ENCODE results near the gene CSF1R.

The CSF1R gene

DNA sequence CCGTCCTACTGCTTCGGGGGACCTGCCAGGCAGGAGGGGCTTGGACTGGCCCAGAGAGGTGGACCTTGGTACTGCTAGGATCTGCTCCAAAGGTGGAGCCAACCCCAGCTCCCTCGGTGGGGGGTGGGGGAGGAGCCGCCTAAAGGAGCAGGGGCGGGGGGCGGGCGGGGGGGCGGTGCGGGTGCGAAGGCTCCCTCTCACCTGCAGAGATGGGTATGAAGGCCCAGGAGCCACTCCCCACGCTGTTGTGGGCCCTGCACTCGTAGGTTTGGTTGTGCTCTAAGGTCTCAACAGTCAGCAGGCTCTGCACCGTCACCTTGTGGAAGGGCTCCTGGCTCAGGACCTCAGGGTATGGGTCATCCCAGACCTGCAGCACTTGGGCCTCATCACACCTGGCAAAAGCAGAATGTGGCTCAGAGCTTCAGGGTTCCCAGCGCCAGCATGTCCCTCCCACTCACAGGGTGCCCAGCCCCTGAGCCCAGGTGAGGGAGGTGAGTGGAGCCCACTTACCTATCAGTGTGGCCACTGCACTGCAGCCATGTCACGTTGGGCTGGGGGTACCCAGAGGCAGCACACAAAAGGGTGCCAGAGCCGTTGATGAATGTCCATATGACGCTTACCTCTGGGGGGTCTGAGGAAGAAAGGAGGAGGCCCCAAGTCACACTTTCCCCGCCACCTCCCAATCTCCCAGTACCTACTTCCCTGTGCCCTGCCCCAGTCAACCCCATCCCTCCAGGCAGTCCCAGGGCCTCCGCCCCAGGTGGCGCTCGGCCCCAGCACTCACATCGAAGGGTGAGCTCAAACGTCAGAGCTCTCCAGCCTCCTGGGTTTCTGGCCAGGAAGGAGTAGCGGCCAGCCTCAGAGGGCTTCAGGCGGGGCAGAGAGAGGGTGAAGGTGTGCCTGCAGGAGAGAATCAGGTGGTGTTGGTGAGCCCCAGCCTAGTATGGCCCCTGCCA, 16.4 kb downstream of the CSF1R start:
- DNase-seq, result no peak

- DNase-seq, result no peak
These were observed 17.3 kb downstream of the CSF1R start for GRCh38 chr5:150068961-150069645.

- DNase-seq, result no peak
These were observed 17.9 kb downstream of the CSF1R start for GRCh38 chr5:150068472-150068871.

GRCh38 chr5:150068071-150068470, 18.3 kb downstream of the CSF1R start:
- DNase-seq, result no peak

GRCh38 chr5:150067405-150067960, 18.9 kb downstream of the CSF1R start:
- no peak for DNase-seq

DNA sequence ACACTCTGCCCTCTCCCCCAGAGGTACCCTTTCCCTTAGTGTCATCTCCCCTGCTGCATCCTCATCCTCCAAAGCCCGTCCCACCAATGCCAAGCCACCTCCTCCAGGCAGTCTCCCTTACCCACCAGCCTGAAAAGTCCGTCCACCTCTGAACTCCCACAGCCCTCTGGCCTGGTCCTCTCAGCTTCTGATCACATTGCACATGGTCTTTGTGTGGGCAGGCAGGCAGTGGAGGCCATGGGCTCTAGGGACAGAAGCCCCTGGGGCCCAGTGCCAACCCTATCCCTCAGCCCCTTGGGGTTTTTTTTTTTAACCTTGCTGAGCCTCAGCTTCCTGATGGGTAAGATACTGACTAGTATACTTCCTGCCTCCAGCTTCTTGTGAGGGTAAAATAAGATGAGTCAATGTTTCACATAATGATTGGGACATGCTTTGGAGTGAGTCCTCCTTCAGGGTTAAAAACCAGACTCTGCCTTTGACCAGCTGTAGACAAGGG, 19.4 kb downstream of the CSF1R start:
- peak; percentile 91 for DNase-seq

DNA sequence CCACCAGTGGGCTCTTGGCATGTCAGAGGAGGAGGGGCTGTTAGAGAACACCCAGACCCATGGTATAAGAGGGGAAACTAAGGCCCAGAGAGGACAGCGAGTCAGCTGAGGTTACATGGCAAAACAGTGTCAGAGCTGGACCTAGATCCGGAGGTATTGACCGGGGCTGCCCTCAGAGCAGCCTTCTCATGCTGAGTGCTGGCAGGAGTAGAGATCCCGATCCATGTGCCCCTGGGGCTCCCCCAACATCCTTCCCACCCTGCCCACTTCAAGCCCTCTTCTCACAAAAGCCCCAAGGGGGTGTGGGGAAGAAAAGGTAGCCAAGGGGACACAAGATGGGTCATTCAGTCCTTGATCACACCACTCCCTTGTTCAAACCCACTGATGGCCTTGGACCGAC, 19.9 kb downstream of the CSF1R start:
- no peak for DNase-seq

DNA sequence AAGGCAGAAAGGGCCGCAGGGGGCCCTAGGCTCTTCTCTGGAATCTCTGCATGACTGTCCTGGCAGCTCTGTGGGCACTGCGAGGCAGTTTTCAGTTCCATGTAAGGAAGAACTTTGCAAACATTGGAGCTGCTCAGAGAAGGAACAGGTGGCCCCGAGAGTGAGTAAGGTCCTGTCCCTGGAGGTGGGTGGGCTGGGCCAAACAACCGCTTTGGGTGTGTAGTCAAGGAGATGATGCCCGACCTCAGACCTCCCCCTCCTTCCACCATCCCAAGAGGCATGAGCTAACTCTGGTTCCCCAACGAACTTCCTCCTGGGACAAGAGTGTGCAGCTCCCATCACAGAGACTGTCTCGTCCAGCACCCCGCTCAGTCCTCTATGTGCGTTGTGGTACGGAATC, 20.5 kb downstream of the CSF1R start:
- DNase-seq, result peak; percentile 17

DNA sequence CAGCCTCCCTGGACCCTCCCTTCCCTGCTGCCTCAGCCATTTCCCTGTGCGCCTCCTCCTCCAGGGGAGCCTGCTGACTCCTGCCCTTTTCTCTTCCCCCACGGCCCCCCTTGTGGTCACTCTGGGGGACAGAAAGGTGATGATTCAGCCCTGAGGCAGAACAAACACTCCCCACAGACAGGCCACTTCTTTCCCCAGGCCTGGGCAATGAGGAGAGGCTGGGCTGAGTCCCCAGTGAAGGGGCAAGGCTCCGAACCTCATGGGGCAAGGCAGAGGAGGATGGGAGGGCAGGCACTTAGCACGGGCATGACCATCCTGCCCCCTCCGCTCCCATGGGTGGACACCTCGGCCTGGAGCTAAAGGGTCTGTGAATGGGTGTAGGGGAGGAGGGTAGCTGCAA, 21.0 kb downstream of the CSF1R start:
- peak; percentile 81 for DNase-seq

GRCh38 chr5:150064681-150065220, 21.6 kb downstream of the CSF1R start:
- DNase-seq, result no peak

GRCh38 chr5:150063638-150064037, 22.7 kb downstream of the CSF1R start:
- DNase-seq, result no peak

DNA sequence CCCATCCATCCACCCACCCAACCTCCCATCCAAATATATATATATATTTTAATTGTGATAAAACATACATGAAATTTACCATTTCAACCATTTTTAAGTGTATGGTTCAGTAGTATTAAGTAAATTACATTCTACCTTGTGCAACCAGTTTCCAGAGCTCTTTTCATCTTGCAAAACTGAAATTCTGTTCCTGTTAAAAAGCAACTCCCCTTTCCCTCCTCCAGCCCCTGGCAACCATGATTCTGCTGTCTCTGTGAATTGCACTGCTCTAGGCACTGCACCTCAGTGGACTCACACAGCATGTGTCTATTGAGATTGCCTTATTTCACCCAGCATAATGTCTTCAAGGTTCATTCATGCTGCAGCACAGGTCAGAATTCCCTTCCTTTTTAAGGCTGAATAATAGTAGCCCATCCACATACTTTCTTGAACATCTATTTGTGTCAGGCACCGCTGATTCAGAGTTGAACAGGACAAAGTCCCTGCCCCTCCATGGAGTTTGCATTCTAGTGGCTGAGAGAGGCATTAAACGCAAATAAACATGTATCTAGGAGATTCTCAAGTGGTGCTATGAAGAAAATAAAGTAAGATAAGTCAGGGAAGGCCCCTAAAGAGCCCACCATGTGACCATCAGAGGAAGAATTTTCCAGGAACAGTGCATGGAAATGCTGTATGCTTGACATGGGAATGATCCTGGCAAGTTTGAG, 24.0 kb downstream of the CSF1R start:
- no peak for DNase-seq

DNA sequence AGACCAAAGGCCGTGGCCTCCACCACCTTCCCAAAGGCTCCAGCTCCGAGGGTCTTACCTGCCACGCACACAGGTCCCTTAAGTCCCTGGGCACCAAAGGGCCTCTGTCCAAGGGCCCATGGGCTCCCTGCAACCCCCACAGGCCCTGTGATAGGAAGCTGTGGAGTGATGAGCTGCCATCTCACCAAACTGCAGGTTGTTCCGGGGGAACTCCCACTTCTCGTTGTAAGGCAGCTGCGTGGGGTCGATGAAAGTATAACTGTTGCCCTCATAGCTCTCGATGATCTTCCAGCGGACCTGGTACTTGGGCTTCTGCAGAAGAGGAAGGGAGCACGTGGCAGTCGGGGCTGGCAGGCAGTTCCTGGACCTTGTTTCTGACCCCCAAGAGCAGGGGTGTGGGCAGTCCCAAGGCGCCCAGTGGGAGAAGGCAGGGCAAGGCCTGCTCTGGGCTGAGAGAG, 24.8 kb downstream of the CSF1R start:
- DNase-seq, result no peak

GRCh38 chr5:150060471-150060870, 25.9 kb downstream of the CSF1R start:
- no peak for DNase-seq

DNA sequence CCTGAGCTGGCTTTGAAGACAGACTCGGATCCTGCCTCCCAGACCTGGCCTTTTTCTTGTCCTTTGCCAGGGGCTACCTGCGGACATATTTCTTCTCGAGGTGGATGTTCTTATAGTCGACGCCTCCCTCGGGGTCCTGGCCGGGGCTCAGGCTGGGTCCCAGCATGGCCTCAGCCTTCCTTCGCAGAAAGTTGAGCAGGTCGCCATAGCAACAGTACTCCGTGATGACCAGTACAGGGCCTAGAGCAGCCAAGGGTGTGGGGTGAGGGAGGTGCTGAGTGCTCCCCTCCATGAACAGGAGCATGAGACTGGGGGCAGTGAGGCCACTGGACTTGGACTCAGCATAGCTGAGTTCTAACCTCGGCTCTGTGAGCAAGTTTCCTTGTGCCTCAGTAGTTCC, 26.7 kb downstream of the CSF1R start:
- DNase-seq, result no peak

GRCh38 chr5:150058480-150059126, 27.8 kb downstream of the CSF1R start:
- peak; percentile 89 for DNase-seq

GRCh38 chr5:150057996-150058395, 28.4 kb downstream of the CSF1R start:
- DNase-seq, result no peak

GRCh38 chr5:150057511-150057910, 28.8 kb downstream of the CSF1R start:
- DNase-seq, result no peak

- DNase-seq, result no peak
These were observed 29.3 kb downstream of the CSF1R start for GRCh38 chr5:150057052-150057451.

GRCh38 chr5:150056075-150056443, 30.3 kb downstream of the CSF1R start:
- no peak for DNase-seq

- no peak for DNase-seq
These were observed 30.9 kb downstream of the CSF1R start for GRCh38 chr5:150055326-150056074.

All from HCEC 1CT (cell line).